ENCODE results near the gene KRTAP2-2.
"Not testable (repeated sequence)": the region's sequence is repeated elsewhere in the genome, so short reads cannot be mapped to it uniquely, and the experiment has no call there.

The KRTAP2-2 gene

GRCh38 chr17:41096055-41096454, 41.0 kb upstream of the KRTAP2-2 start:
- peaks cover 29% of the 10 kb centered on the region; the same call in 1 of the 2 replicates for H3K9me3 ChIP-seq (ENCODE audit: insufficient read depth, low read length)
- no peak for DNase-seq (ENCODE audit: low read depth, low spot score)

DNA sequence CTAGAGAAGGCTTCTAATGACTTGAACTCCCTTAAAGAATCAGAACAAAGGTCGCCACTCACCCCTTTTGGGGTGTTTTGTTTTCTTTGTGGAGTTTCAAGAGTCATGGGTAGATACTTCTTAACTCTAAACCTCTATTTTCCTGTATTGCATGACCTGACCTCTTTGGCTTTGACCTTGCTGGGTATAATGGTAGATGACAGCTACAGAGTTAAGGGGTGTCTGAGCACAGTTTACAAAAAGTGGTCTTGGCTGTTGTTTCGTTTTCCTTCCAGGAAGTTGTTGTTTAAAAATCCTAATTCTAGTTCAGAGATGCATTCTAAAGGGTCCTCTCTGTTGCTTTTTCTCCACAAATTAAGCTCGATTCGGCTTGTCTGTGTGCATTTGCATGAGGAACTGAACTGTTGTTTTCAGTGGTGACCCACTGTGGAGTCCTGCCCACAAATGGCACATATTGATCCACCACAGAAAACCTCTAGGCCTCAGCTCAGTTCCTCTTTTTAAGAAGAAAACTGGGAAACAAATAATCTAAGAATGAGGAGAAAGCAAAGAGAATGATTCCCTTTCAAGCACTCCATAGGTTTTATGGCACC, 33.8 kb upstream of the KRTAP2-2 start:
- peaks cover 24% of the 10 kb centered on the region; the same call in 1 of the 2 replicates for H3K9me3 ChIP-seq (ENCODE audit: insufficient read depth, low read length)
- not testable (repeated sequence) for H3K9ac ChIP-seq (ENCODE audit: insufficient read length, low read depth); H3K4me1 ChIP-seq (ENCODE audit: insufficient read depth, insufficient read length); H3K36me3 ChIP-seq (ENCODE audit: insufficient read depth, insufficient read length, low read length); DNase-seq (ENCODE audit: low read depth, low spot score); H3K4me3 ChIP-seq (ENCODE audit: insufficient read length, low read depth); H3K27me3 ChIP-seq (ENCODE audit: insufficient read depth, insufficient read length)

More at GRCh38 chr17:41096055-41096454, 41.0 kb upstream of the KRTAP2-2 start:
- TF ChIP-seq ZNF274 (IDR thresholded peaks at IDR 0.05; ENCODE audit: low read depth, low read length): no peak
- no peak for TF ChIP-seq SUZ12 (IDR thresholded peaks at IDR 0.05; ENCODE audit: extremely low read depth, insufficient read depth, insufficient read length)
- no peak for TF ChIP-seq YY1 (IDR thresholded peaks at IDR 0.05; ENCODE audit: insufficient read depth, insufficient read length)
- Histone ChIP-seq H3K27me3 (ENCODE audit: insufficient read depth, insufficient read length) (no peaks in the 10 kb centered on the region), H3K9ac (ENCODE audit: insufficient read length, low read depth) (no peak overlapping the region), H3K4me1 (ENCODE audit: insufficient read depth, insufficient read length) (no peaks in the 10 kb centered on the region), H3K4me3 (ENCODE audit: insufficient read length, low read depth) (no peak overlapping the region), H3K36me3 (ENCODE audit: insufficient read depth, insufficient read length, low read length) (no peaks in the 10 kb centered on the region)

- H3K4me3 ChIP-seq (ENCODE audit: insufficient read length, low read depth); H3K4me1 ChIP-seq (ENCODE audit: insufficient read depth, insufficient read length); H3K36me3 ChIP-seq (ENCODE audit: insufficient read depth, insufficient read length, low read length); H3K27me3 ChIP-seq (ENCODE audit: insufficient read depth, insufficient read length); H3K9ac ChIP-seq (ENCODE audit: insufficient read length, low read depth); DNase-seq (ENCODE audit: low read depth, low spot score); H3K9me3 ChIP-seq (ENCODE audit: insufficient read depth, low read length): not testable (repeated sequence)
Measured at GRCh38 chr17:41084100-41084856, 29.2 kb upstream of the KRTAP2-2 start, which contains the start of gene KRTAP4-7. TSS of gene KRTAP4-7 (plus strand) at chr17:41084150. CDS start at chr17:41084207, 57 bp downstream.

GRCh38 chr17:41083427-41083826, 28.4 kb upstream of the KRTAP2-2 start:
- not testable (repeated sequence) for H3K9me3 ChIP-seq (ENCODE audit: insufficient read depth, low read length); DNase-seq (ENCODE audit: low read depth, low spot score); H3K4me3 ChIP-seq (ENCODE audit: insufficient read length, low read depth); H3K9ac ChIP-seq (ENCODE audit: insufficient read length, low read depth); H3K4me1 ChIP-seq (ENCODE audit: insufficient read depth, insufficient read length); H3K36me3 ChIP-seq (ENCODE audit: insufficient read depth, insufficient read length, low read length); H3K27me3 ChIP-seq (ENCODE audit: insufficient read depth, insufficient read length)

- DNase-seq (ENCODE audit: low read depth, low spot score): no peak
- Histone ChIP-seq H3K4me1 (ENCODE audit: insufficient read depth, insufficient read length) (no peaks in the 10 kb centered on the region), H3K27me3 (ENCODE audit: insufficient read depth, insufficient read length) (no peaks in the 10 kb centered on the region), H3K4me3 (ENCODE audit: insufficient read length, low read depth) (no peak overlapping the region), H3K9ac (ENCODE audit: insufficient read length, low read depth) (no peak overlapping the region), H3K36me3 (ENCODE audit: insufficient read depth, insufficient read length, low read length) (no peaks in the 10 kb centered on the region), H3K9me3 (ENCODE audit: insufficient read depth, low read length) (no peaks in the 10 kb centered on the region)
- TF ChIP-seq ZNF274 (IDR thresholded peaks at IDR 0.05; ENCODE audit: low read depth, low read length): no peak
- TF ChIP-seq SUZ12 (IDR thresholded peaks at IDR 0.05; ENCODE audit: extremely low read depth, insufficient read depth, insufficient read length): no peak
- TF ChIP-seq YY1 (IDR thresholded peaks at IDR 0.05; ENCODE audit: insufficient read depth, insufficient read length): no peak
Measured at GRCh38 chr17:41082626-41083025, 27.6 kb upstream of the KRTAP2-2 start.

DNA sequence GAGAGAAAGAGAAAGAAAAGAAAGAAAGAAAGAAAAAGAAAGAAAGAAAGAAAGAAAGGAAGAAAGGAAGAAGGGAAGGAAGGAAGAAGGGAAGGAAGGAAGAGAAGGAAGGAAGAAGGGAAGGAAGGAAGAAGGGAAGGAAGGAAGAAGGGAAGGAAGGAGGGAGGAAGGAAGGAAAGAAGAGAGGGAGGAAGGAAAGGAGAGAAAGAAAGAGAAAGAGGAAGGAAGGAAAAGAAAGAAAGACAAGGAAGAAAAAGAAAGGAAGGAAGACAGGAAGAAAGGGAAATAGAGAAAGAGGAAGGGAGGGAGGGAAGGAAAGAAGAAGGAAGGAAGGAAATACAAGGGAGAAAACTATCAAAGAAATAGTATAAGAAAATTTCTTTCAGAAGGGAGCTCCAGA, 21.8 kb upstream of the KRTAP2-2 start:
- H3K4me3 ChIP-seq (ENCODE audit: insufficient read length, low read depth): no peak overlapping the region
- no peak for DNase-seq (ENCODE audit: low read depth, low spot score)
- TF ChIP-seq ZNF274 (IDR thresholded peaks at IDR 0.05; ENCODE audit: low read depth, low read length): no peak
- TF ChIP-seq YY1 (IDR thresholded peaks at IDR 0.05; ENCODE audit: insufficient read depth, insufficient read length): no peak
- TF ChIP-seq SUZ12 (IDR thresholded peaks at IDR 0.05; ENCODE audit: extremely low read depth, insufficient read depth, insufficient read length): no peak
- no peaks in the 10 kb centered on the region for H3K27me3 ChIP-seq (ENCODE audit: insufficient read depth, insufficient read length)
- H3K9ac ChIP-seq (ENCODE audit: insufficient read length, low read depth): no peak overlapping the region
- no peaks in the 10 kb centered on the region for H3K4me1 ChIP-seq (ENCODE audit: insufficient read depth, insufficient read length)
- H3K9me3 ChIP-seq (ENCODE audit: insufficient read depth, low read length): no peaks in the 10 kb centered on the region
- H3K36me3 ChIP-seq (ENCODE audit: insufficient read depth, insufficient read length, low read length): no peaks in the 10 kb centered on the region

GRCh38 chr17:41073676-41074075, 18.6 kb upstream of the KRTAP2-2 start:
- Histone ChIP-seq H3K4me3 (ENCODE audit: insufficient read length, low read depth) (no peak overlapping the region), H3K4me1 (ENCODE audit: insufficient read depth, insufficient read length) (no peaks in the 10 kb centered on the region), H3K9me3 (ENCODE audit: insufficient read depth, low read length) (no peaks in the 10 kb centered on the region), H3K27me3 (ENCODE audit: insufficient read depth, insufficient read length) (no peaks in the 10 kb centered on the region), H3K36me3 (ENCODE audit: insufficient read depth, insufficient read length, low read length) (no peaks in the 10 kb centered on the region), H3K9ac (ENCODE audit: insufficient read length, low read depth) (no peak overlapping the region)
- no peak for DNase-seq (ENCODE audit: low read depth, low spot score)
- TF ChIP-seq SUZ12 (IDR thresholded peaks at IDR 0.05; ENCODE audit: extremely low read depth, insufficient read depth, insufficient read length): no peak
- TF ChIP-seq ZNF274 (IDR thresholded peaks at IDR 0.05; ENCODE audit: low read depth, low read length): no peak

All from NT2/D1 (cell line).